ENCODE measurements around the gene CYB5R3. TPM values are rescaled to one million over a fixed set of nuclear protein-coding genes. Genes with fewer than 3 reads are reported as not detected.
"Not testable (repeated sequence)": the region's sequence is repeated elsewhere in the genome, so short reads cannot be mapped to it uniquely, and the experiment has no call there.

Gene CYB5R3
- total RNA-seq, 8 experiments from 2014 or later, result 19.7 to 89.0 (median 54.0) TPM

- Histone ChIP-seq H3K4me3 (no peak overlapping the region), H3K4me1 (replicated peaks in 1 of 2) (no peaks in the 10 kb centered on the region), H3K27ac (no peak overlapping the region)
- WGBS, 10 experiments, result 78 to 97% (median 91%) methylated on average over 4 to 17 of the region's 19 CpGs
- in situ Hi-C loops (cut with MboI; ENCODE audit: low pct_unique_long_range_greater_than_20kb in 2 of 9, low sequenced_read_pairs in 9 of 9, unreplicated experiment in 9 of 9), result loop anchor here in 1 of 9 experiments (25.0 kb wide), 1 partner anchor 416 kb away; the partner anchor contains the start of gene TTLL1
- ATAC-seq (replicated peaks in 6 of 8), result no peak
These were observed 21.9 kb upstream of the CYB5R3 start for GRCh38 chr22:42670921-42671709.

GRCh38 chr22:42670046-42670445 lies 20.9 kb upstream of the CYB5R3 start:
- in situ Hi-C loops (cut with MboI; ENCODE audit: low pct_unique_long_range_greater_than_20kb in 2 of 9, low sequenced_read_pairs in 9 of 9, unreplicated experiment in 9 of 9), result loop anchor here in 1 of 9 experiments (25.0 kb wide), 1 partner anchor 417 kb away; the partner anchor contains the start of gene TTLL1
- Histone ChIP-seq H3K4me1 (replicated peaks in 1 of 2) (no peaks in the 10 kb centered on the region), H3K27ac (no peak overlapping the region), H3K4me3 (no peak overlapping the region)
- peak in 2 of 8 experiments; percentile 73 to 96 for ATAC-seq (replicated peaks in 6 of 8)
- 0 to 87% (median 49%) methylated on average over 1 to 4 of the region's 4 CpGs; no CpG with 5 or more reads in 6 of the 10 experiments for WGBS, 10 experiments

- in situ Hi-C loops (cut with MboI; ENCODE audit: low pct_unique_long_range_greater_than_20kb in 2 of 9, low sequenced_read_pairs in 9 of 9, unreplicated experiment in 9 of 9), result loop anchor here in 1 of 9 experiments (25.0 kb wide), 1 partner anchor 421 kb away; the partner anchor contains the start of gene TTLL1
- ATAC-seq (replicated peaks in 6 of 8); H3K27ac ChIP-seq; H3K4me1 ChIP-seq (replicated peaks in 1 of 2); H3K4me3 ChIP-seq: not testable (repeated sequence)
- WGBS, 10 experiments, result 79 to 100% (median 87%) methylated on average over 2 to 3 of the region's 3 CpGs; no CpG with 5 or more reads in 2 of the 10 experiments
These were observed 17.2 kb upstream of the CYB5R3 start for GRCh38 chr22:42666393-42666792.

- Histone ChIP-seq H3K27ac (no peak overlapping the region), H3K4me3 (no peak overlapping the region), H3K4me1 (replicated peaks in 1 of 2) (no peaks in the 10 kb centered on the region)
- 0 to 100% (median 67%) methylated on average over 1 to 8 of the region's 11 CpGs for WGBS, 10 experiments
- no peak for ATAC-seq (replicated peaks in 6 of 8)
- in situ Hi-C loops (cut with MboI; ENCODE audit: low pct_unique_long_range_greater_than_20kb in 2 of 9, low sequenced_read_pairs in 9 of 9, unreplicated experiment in 9 of 9), result loop anchor here in 1 of 9 experiments (25.0 kb wide), 1 partner anchor 422 kb away; the partner anchor contains the start of gene TTLL1
These were observed 16.0 kb upstream of the CYB5R3 start for GRCh38 chr22:42664976-42665831.

GRCh38 chr22:42661985-42662831 lies 13.0 kb upstream of the CYB5R3 start:
- peak; percentile 87 to 96 (median 90) for ATAC-seq (replicated peaks in 6 of 8)
- Histone ChIP-seq H3K27ac (no peak overlapping the region), H3K4me1 (replicated peaks in 1 of 2) (peaks cover under 1 to 2% of the 10 kb centered on the region in 2 donors), H3K4me3 (peak overlapping the region; percentile 34 to 47 (median 44))
- WGBS, 10 experiments, result 0 to 6% (median 0%) methylated on average over 1 to 11 of the region's 68 CpGs; no CpG with 5 or more reads in 4 of the 10 experiments
- in situ Hi-C loops (cut with MboI; ENCODE audit: low pct_unique_long_range_greater_than_20kb in 2 of 9, low sequenced_read_pairs in 9 of 9, unreplicated experiment in 9 of 9), result loop anchor here in 1 of 9 experiments (25.0 kb wide), 1 partner anchor 425 kb away; the partner anchor contains the start of gene TTLL1

GRCh38 chr22:42656578-42656977 lies 7.4 kb upstream of the CYB5R3 start:
- 60 to 100% (median 92%) methylated on average over 1 to 7 of the region's 8 CpGs; no CpG with 5 or more reads in 1 of the 10 experiments for WGBS, 10 experiments
- in situ Hi-C loops (cut with MboI; ENCODE audit: low pct_unique_long_range_greater_than_20kb in 2 of 9, low sequenced_read_pairs in 9 of 9, unreplicated experiment in 9 of 9), result loop anchor here in 1 of 9 experiments (25.0 kb wide), 1 partner anchor 431 kb away; the partner anchor contains the start of gene TTLL1
- H3K27ac ChIP-seq, result no peak overlapping the region

GRCh38 chr22:42655693-42656092 lies 6.5 kb upstream of the CYB5R3 start:
- ATAC-seq (replicated peaks in 6 of 8), result peak in 7 of 8 experiments; percentile 35 to 83 (median 65)
- H3K27ac ChIP-seq, result peak overlapping the region in 1 of 2 donors; percentile 25
- WGBS, 10 experiments, result 39 to 100% (median 45%) methylated on average over 1 to 5 of the region's 9 CpGs; no CpG with 5 or more reads in 6 of the 10 experiments
- in situ Hi-C loops (cut with MboI; ENCODE audit: low pct_unique_long_range_greater_than_20kb in 2 of 9, low sequenced_read_pairs in 9 of 9, unreplicated experiment in 9 of 9), result loop anchor here in 1 of 9 experiments (25.0 kb wide), 1 partner anchor 432 kb away; the partner anchor contains the start of gene TTLL1
- H3K4me3 ChIP-seq, result no peak overlapping the region
- H3K4me1 ChIP-seq (replicated peaks in 1 of 2), result peaks cover 6 to 10% of the 10 kb centered on the region in 2 donors

More at GRCh38 chr22:42656578-42656977, 7.4 kb upstream of the CYB5R3 start:
- Histone ChIP-seq H3K4me3 (no peak overlapping the region), H3K4me1 (replicated peaks in 1 of 2) (peaks cover 6 to 10% of the 10 kb centered on the region in 2 donors)
- ATAC-seq (replicated peaks in 6 of 8), result no peak

- in situ Hi-C loops (cut with MboI; ENCODE audit: low pct_unique_long_range_greater_than_20kb in 2 of 9, low sequenced_read_pairs in 9 of 9, unreplicated experiment in 9 of 9), result loop anchor here in 1 of 9 experiments (25.0 kb wide), 1 partner anchor 433 kb away; the partner anchor contains the start of gene TTLL1
- Histone ChIP-seq H3K27ac (no peak overlapping the region), H3K4me3 (no peak overlapping the region), H3K4me1 (replicated peaks in 1 of 2) (peaks cover 6 to 10% of the 10 kb centered on the region in 2 donors)
- no peak for ATAC-seq (replicated peaks in 6 of 8)
- WGBS, 10 experiments, result 20 to 100% (median 81%) methylated on average over 1 to 3 of the region's 7 CpGs; no CpG with 5 or more reads in 2 of the 10 experiments
These were observed 5.4 kb upstream of the CYB5R3 start for GRCh38 chr22:42654436-42655073.

GRCh38 chr22:42653999-42654398 lies 4.8 kb upstream of the CYB5R3 start:
- in situ Hi-C loops (cut with MboI; ENCODE audit: low pct_unique_long_range_greater_than_20kb in 2 of 9, low sequenced_read_pairs in 9 of 9, unreplicated experiment in 9 of 9), result loop anchor here in 1 of 9 experiments (25.0 kb wide), 1 partner anchor 433 kb away; the partner anchor contains the start of gene TTLL1

GRCh38 chr22:42651134-42651533 lies 1.9 kb upstream of the CYB5R3 start:
- Histone ChIP-seq H3K4me1 (replicated peaks in 1 of 2) (peaks cover 8 to 11% of the 10 kb centered on the region in 2 donors), H3K4me3 (no peak overlapping the region), H3K27ac (no peak overlapping the region)
- in situ Hi-C loops (cut with MboI; ENCODE audit: low pct_unique_long_range_greater_than_20kb in 2 of 9, low sequenced_read_pairs in 9 of 9, unreplicated experiment in 9 of 9), result loop anchor here in 1 of 9 experiments (25.0 kb wide), 1 partner anchor 436 kb away; the partner anchor contains the start of gene TTLL1
- 50 to 100% (median 80%) methylated on average over 1 to 6 of the region's 7 CpGs; no CpG with 5 or more reads in 2 of the 10 experiments for WGBS, 10 experiments
- no peak for ATAC-seq (replicated peaks in 6 of 8)

More at GRCh38 chr22:42653999-42654398, 4.8 kb upstream of the CYB5R3 start:
- no peak for ATAC-seq (replicated peaks in 6 of 8)
- H3K4me1 ChIP-seq (replicated peaks in 1 of 2), result peaks cover 6 to 10% of the 10 kb centered on the region in 2 donors
- 69 to 100% (median 86%) methylated on average over 1 to 4 of the region's 4 CpGs; no CpG with 5 or more reads in 1 of the 10 experiments for WGBS, 10 experiments
- H3K27ac ChIP-seq, result no peak overlapping the region
- no peak overlapping the region for H3K4me3 ChIP-seq

All from motor neuron (in vitro differentiated cells).